HepG2 (cell line): ENCODE results near the gene RGS11. TPM values are rescaled to one million over a fixed set of nuclear protein-coding genes. Genes with fewer than 3 reads are reported as not detected.

Experiments used
- BORCS8-MEF2B ChIP-seq: sonication (generic); formaldehyde crosslinking; IDR thresholded peaks from 2 replicates; pipeline ENCODE4 v1.8.0; 2022; ENCODE audit warnings: mild to moderate bottlenecking, missing genetic modification reagents
- ELK4 ChIP-seq: sonication (generic); formaldehyde crosslinking; IDR thresholded peaks from 2 replicates; pipeline ENCODE4 v1.9.0; 2021; ENCODE audit warnings: missing genetic modification reagents, borderline replicate concordance
- MEIS2 ChIP-seq: sonication (generic); formaldehyde crosslinking; IDR thresholded peaks from 2 replicates; pipeline ENCODE4 v1.9.0; 2021; ENCODE audit warnings: mild to moderate bottlenecking, missing genetic modification reagents
- NFAT5 ChIP-seq: sonication (generic); formaldehyde crosslinking; IDR thresholded peaks from 2 replicates; pipeline ENCODE4 v1.4.0; 2020; ENCODE audit warnings: missing genetic modification reagents
- PRDM4 ChIP-seq: sonication (generic); formaldehyde crosslinking; IDR thresholded peaks from 2 replicates; pipeline ENCODE4 v1.9.0; 2021; ENCODE audit warnings: missing genetic modification reagents, borderline replicate concordance
- RNF219 ChIP-seq: sonication (generic); formaldehyde crosslinking; IDR thresholded peaks from 2 replicates; pipeline ENCODE4 v1.5.0; 2020; ENCODE audit warnings: mild to moderate bottlenecking, missing genetic modification reagents
- ZFP91 ChIP-seq: sonication (generic); formaldehyde crosslinking; IDR thresholded peaks from 2 replicates; pipeline ENCODE4 v1.9.0; 2022; ENCODE audit warnings: missing genetic modification reagents, mild to moderate bottlenecking, borderline replicate concordance
- ZNF362 ChIP-seq: sonication (generic); formaldehyde crosslinking; IDR thresholded peaks from 2 replicates; pipeline ENCODE4 v1.4.0; 2020; ENCODE audit warnings: missing genetic modification reagents, mild to moderate bottlenecking, borderline replicate concordance
- ZNF788 ChIP-seq: sonication (generic); formaldehyde crosslinking; IDR thresholded peaks from 2 replicates; pipeline ENCODE4 v1.5.0; 2020; ENCODE audit warnings: mild to moderate bottlenecking, missing genetic modification reagents, borderline replicate concordance
- polyA plus RNA-seq, 8 experiments: library from polyadenylated mRNA; depleted of rRNA in 3 of 8; stranded (reverse) in 7 of 8; unstranded in 1 of 8; fragments of >200 nt; fragmentation: Illumina TruSeq in 4 of 8; extraction: Trizol in 4 of 8; gene quantifications; 2 replicates each; pipeline versions ENCODE4 v1.2.1 to v1.2.3, GENCODE V29; 2011 to 2016; ENCODE audit warnings: low read depth in 4 of 8, missing spikeins in 1 of 8, mixed read lengths in 1 of 8; ENCODE audit not compliant: insufficient read depth in 1 of 8
- total RNA-seq, 5 experiments: library from RNA; depleted of rRNA; stranded (reverse); fragments of >200 nt; fragmentation: Illumina TruSeq; extraction: Trizol; gene quantifications; 2 replicates each; pipeline ENCODE4 v1.2.3, GENCODE V29; 2016; ENCODE audit warnings: low read depth in 1 of 5

RGS11 gene
- total and polyA plus RNA-seq, 2 of the 13 experiments (the other 11 are each of a cell fraction or from before 2014, with no cell fraction given): 0.11 TPM; not detected in 1

DNA sequence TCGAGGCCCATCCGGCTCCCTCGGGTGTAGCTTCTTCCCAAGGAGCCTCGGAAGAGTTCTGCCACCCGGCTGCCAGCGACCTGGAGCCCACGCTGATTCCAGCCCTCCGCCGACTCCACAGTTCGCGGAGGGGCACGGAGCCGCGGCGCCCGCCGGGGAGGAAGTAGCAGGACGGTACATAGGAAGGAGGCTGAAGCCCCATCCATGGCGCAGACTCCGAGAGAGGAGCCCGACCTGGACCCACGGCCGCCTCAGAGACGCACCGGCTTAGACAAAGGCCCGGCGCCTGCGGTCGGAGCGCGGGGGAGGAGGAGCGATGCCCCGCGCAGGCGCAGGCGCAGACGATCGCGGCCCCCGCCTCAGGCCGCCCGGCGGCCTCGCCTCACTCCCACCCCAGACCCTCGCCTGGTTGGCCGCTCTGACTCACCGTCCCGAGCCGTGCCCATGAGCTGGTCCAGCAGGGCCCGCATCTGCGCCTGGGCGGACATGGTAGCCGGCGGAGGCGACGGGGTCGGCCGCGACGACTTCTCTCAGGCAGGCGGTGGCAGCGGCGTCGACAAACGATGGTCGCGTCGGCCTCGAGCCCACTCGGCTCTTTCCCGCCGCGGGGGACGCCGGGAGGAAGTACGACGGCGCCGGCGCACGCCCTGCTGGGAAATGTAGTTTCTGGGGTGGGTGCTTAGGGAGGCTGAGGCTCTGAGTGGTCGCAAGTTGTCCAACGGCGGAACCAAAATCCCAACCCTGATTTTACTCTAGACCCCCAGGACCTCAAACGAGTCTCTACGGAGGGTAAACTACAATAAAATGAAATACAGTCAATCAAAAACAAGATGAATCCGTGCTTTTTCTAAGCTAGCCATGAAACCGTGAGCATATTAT lies 46.7 kb downstream of the RGS11 start, which contains the start of gene LUC7L (continued):
- peak; percentile 97 for TF ChIP-seq ZFP91 (CRISPR knock-in tag)
- TF ChIP-seq ZNF788 (CRISPR knock-in tag): peak; percentile 98
- TF ChIP-seq MEIS2 (CRISPR knock-in tag): peak; percentile 84
- peak; percentile 100 for TF ChIP-seq BORCS8-MEF2B
- TF ChIP-seq RNF219 (CRISPR knock-in tag): peak; percentile 79; the same call in 1 of the 2 replicates
- TF ChIP-seq ELK4 (CRISPR knock-in tag): peak; percentile 96
- TF ChIP-seq NFAT5 (CRISPR knock-in tag): peak; percentile 93
- no peak for TF ChIP-seq ZNF362 (CRISPR knock-in tag)
- TF ChIP-seq PRDM4 (CRISPR knock-in tag): peak; percentile 94
